KG1 (cell line): ENCODE results near the gene MUL1.

Experiments used
- DNase-seq: peaks from one replicate; lab custom pipeline; 2025; lab: John Stamatoyannopoulos, UW

The MUL1 gene

DNA sequence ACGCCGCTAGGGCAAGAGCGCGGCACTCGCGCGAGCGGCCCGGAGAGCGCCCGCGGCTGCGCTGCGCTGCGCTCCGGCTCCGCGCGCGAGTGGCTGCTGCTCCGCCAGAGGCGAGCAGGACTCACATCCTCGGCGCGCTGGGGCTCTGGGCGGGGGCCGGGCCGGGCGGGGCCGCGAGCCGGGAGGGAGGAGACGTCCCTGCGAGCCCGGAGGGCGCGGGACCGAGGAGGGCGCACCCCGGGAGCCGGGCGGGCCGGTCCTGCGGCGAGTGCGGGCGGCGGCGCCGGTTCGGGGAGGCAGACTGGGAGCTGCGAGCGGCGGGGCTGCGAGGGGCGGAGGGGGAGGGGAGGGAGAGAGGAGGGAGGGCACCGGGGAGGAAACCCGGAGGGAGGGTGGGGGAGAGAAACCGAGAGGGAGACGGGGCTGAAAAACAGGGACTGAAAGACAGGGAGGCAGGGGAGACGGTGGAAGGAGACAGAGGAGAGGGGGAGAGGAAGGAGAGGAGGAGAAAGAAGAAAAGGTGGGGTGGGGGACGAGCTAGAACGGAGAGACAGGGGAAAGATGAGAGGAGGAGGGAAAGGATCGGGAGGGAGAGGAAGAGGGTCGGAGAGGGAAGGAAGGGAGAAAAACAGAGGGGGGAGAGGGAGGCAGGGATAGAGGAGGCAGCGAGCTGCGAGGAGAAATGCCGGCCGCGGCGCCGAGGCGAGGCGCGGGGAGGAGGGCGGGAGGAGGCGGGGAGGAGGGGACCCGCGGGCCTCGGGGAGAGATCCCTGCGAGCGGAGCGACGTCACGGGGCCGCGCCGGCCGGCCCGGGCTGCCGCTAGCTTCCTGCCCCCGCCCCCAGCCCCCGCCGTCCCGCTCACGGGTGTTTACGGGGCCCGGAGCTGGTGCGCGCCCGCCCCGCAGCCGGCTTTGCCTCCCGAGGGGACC lies 22.2 kb downstream of the MUL1 start, which contains the start of gene CAMK2N1:
TSS of gene CAMK2N1 (minus strand) at position 684 of the 930 bp plus-strand sequence. CDS start 831 bp downstream, outside the sequence.
- DNase-seq, result no peak

DNA sequence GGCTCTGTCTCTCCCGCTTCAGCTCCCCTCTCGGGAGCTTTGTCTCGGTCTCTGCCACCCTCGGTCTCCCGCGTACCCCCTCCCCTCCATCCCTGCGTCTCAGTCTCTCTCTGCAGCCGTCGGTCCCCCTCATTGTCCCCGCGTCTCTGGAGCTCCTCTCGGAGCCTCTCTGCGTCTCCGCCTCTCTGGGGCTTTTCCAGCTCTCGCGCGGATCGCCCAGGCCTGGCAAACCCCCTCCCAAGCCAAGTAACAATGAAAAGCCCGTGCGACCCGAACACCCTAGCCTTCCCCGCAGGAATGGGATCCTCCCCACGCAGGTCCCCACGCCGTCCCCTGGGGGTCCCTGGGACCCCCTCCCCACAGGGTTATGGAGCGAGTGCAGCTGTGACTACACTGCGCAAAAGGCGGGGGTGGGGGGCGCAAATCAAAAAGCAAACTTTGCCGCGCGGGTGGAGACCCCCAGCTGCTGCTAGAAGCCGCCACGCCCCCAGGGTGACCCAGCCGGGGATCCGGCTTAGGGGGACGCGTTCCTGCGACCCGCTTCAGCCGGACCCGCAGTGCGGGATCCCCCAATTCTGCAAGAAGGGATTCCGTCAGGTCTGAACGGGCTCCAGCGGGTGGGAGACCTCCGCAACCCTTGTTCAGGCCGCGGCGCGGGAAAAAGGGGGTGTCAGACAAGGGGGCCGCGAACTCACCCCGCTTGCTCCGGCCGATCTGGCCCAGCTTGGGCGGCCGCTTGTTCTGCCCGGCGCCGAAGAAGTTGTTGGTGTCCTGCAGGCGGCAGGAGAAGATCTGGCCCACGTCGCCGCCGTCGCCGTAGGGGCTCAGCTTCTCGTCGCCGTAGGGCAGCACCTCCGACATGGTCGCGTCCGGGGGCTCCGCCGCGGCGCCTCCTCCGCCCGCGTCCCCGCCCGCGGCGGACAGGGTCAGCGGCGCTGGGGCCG lies 23.2 kb downstream of the MUL1 start:
- DNase-seq, result no peak

GRCh38 chr1:20483833-20484518 lies 24.0 kb downstream of the MUL1 start:
- no peak for DNase-seq

DNA sequence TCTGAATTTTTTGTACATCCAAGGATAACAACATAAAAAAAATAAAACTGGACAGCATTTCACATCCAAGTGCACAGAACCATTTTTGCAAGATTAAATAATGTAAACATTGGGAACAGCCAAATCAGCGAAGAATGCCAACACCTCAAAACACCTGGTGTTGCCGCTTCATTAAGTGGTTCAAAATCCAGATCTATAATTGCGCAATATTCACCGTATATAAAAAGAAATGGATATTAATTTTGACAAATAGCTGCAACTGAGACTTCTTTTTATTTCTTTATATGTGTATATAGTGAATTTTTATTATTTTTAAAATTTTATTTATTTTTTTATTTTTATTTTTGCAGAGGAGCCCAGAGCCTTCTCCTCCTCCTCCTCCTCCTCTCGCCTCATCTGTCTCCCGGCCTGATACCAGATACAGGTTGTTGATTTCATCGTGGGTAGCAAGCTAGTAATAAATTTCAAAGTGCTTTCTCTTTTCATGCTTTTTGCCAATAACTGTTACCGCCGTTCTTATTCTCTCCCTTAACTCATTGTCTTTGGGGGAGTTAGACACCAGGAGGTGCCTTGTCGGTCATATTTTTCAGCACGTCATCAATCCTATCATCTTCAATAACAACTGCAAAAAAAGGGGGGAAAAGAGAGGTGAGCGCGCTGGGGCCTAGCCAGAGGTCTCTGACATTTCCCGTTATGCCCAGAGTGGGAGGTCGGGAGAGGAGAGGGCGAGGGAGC lies 24.7 kb downstream of the MUL1 start:
- DNase-seq, result no peak

GRCh38 chr1:20481643-20482498 lies 26.1 kb downstream of the MUL1 start:
- DNase-seq, result no peak

DNA sequence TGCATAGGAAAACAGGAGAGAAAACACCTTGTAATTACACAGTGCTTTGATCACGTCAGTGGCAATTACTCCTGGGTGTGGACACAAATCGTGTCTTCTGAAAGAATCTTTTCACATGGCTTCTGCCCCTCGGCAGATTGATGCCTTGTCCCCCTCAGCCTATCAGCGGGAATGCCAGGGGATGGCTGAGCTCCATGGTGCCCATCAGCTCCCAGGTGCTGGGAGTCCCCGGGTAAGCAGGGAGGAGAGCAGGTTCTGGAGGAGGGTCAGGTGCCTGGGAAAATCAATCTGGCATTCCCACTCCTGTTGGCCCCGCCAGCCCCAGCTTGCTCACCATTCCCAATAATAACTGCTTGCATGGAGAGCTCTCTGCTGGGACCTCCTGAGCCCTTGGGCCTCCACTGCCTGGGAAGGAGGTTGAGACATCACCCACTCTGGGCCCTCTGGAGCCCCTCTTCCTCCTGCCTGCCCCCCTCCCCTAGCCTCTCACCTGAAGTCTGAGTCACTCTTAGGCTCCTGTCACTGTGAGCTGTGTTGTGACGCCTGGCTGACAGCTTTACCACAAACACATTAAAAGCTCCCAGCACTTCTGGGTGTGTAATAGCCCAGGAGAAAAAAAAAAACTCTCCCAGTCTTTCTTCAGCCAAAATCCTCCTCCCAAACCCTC lies 26.9 kb downstream of the MUL1 start:
- DNase-seq, result no peak

DNA sequence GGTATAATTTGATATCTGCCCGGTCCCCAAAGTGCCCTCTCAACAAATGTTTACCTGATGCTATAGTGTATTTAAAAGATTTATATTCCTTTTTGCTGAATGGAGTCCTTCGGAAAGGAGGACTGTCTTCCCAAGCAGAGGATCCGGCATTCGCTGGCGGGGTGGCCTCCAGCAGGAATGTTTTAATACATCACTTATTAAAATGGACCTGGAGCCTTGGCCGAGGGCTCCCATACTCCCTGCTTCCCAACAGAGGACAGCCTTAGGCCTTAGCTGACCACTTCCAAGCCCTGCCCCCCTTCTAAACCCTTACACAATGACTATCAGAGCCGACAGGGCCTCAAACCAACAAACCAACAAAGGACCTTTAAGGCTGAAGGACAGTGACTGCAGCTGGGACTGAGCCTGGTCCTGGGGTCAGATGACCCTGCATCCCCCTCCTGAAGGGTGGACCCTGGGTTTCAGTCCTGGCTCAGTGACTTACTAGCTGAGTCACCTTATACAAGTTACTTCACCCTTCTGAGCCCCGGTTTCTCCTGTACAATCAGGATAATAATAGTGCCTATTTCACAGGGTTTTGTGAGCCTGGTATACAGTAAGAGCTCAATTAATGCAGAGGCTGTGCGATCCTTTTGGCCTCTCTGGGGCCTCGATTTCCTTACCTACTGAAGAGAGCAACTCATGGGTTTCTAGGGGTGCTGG lies 27.6 kb downstream of the MUL1 start:
- no peak for DNase-seq

DNA sequence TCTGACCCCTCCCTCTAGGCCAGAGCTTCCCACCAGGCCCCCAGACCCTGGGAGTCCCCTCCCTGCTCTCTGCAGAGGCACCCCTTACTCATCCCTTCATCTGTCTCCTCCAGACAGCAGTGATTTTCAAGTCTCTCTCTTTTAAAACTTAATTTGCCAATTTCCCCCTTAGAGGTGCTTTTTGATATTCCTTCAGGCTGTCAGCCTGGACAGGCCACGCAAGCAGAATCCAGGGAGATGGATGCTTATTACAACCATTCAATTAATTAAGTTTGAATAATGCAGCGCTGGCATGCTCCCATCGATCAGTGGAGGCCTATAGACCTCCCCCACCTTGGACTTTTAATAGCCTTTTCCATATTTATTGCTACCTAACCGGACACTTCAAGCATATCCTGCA lies 28.1 kb downstream of the MUL1 start:
- no peak for DNase-seq

- no peak for DNase-seq
Observed at GRCh38 chr1:20478057-20478635, 29.8 kb downstream of the MUL1 start.

DNA sequence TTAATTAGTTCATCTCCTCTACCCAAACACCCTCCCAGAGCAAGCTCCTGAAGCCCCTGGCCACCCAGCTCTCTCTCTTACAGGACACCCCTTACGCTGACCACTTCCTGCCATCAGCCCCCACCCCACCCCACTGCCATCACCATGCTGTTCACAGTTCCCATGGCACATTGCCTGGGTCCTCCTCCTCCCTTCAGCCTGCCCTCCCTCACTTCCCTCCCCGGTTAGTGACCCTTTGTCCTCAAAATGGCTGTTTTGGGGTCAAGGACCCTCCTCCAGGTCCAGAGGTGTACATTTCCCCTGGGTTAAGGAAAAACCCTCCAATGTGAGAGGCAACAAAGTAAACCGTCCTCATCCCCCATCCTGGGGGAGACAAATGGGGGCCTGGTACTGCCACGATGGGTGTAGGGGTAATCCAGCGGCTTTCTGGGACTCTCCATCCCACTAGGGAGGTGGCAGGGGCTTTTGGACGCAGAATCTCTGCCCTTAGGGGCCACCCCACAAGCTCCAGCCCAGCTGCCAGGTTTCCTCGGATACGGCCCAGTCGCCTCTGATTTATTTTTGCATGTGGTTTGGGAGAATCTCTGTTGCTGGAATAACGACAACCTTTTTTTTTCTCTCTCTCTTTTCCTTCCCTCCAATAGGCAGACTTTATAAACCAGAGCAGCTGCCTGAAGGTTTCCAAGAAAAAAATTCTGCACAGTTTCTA lies 30.4 kb downstream of the MUL1 start:
- DNase-seq, result no peak

GRCh38 chr1:20476265-20477038 lies 31.5 kb downstream of the MUL1 start:
- DNase-seq, result no peak

DNA sequence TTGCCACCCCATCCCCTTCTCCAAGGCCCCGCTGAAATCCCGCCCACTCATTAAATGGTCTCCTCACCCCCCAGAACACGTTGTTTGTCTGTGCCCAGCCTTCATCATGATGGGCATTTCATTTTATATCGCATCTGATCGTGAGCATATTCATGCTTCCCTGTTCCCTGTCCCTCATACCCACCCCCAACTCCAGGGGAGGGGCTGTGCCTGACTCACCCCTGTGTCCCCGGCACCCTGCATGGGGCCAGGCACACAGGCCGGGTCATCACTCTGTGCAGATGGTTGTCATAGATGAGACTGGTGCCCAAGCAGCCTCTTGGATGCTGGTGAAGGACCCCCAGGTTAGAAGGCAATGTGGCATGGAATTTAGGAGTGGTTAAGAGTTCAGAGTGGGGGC lies 33.0 kb downstream of the MUL1 start:
- DNase-seq, result no peak

GRCh38 chr1:20474333-20474975 lies 33.5 kb downstream of the MUL1 start:
- no peak for DNase-seq

DNA sequence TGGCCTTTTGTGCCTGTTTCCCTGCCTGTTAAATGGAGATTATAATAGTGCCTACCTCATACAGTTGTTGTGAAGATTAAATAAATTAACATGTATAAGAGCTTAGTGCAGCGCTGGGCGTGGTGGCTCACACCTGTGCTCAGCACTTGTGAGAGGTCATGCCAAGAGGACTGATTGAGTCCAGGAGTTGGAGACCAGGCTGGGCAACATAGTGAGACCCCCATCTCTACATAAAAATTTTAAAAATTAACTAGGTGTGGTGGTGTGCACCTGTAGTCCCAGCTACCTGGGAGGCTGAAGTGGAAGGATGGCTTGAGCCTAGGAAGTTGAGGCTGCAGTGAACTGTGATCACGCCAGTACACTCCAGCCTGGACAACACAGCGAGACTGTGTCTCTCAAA lies 34.1 kb downstream of the MUL1 start:
- DNase-seq, result no peak

DNA sequence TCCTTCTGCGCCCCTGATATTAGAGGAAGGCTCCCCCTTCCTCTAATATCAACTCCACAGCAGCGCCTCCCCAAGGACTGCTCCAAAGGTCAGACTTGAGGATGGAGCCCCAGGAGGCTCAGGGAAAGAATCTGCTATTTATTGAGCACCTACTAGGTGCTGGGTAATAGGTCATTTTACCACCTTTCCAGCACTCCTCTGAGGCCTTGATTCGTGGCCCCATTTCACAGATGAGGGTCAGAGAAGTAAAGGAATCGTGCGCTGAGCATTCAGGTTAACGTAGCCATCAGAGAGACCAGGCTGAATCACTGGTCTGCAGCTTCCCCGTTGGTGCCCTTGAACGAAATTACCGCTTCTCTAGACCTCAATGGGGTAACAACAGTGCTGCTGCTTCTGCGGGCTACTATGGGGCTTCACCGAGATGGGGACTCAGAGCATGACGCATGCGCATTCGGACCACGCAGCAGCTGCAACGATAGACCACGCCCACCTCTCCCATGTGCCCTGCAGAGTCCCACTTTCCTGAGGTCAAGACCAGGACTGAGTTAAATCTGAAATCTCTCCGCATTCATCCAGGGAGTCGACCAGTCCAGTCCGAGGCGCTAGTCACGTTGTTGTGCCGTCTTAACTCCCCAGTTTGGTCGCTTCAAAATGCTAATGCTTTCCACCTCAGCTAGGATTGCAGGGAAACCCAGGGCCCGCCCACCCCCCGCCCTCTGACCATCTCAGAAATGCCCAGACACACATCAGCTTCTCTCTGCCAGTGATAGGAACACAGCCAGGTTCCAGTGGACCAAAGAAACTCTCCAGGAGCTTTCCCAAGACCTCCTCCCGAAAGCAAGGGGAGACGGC lies 34.9 kb downstream of the MUL1 start:
- no peak for DNase-seq

GRCh38 chr1:20472121-20472520 lies 35.8 kb downstream of the MUL1 start:
- DNase-seq, result no peak
